Calu3 (cell line): ENCODE measurements around the gene FRMD6. TPM values are rescaled to one million over a fixed set of nuclear protein-coding genes. Genes with fewer than 3 reads are reported as not detected.

Experiments used
- BruUV-seq: library from RNA; stranded (reverse); fragments of 400-500 nt; replicated peaks from 2 replicates; lab custom pipeline; 2021; lab: Mats Ljungman, UMichigan
- CTCF ChIA-PET: fragments of 300-600 bp; sonication (Branson Sonifier 250); formaldehyde crosslinking; loops from one replicate; lab custom pipeline; 2022; ENCODE audit warnings: antibody characterized with exemption; lab: Charles Lee
- DNase-seq: peaks from one replicate; pipeline ENCODE4 v3.0.0; 2022
- H3K27ac Mint-ChIP-seq: one replicate; pipeline ENCODE4 v1.8.0; 2022; ENCODE audit warnings: mixed read lengths; ENCODE audit not compliant: unreplicated experiment
- H3K27me3 Mint-ChIP-seq: one replicate; pipeline ENCODE4 v1.8.0; 2022; ENCODE audit warnings: mixed read lengths; ENCODE audit not compliant: unreplicated experiment
- H3K36me3 Mint-ChIP-seq: one replicate; pipeline ENCODE4 v1.8.0; 2022; ENCODE audit warnings: mild to moderate bottlenecking, moderate library complexity, mixed read lengths; ENCODE audit not compliant: insufficient read depth, unreplicated experiment
- H3K4me1 Mint-ChIP-seq: one replicate; pipeline ENCODE4 v1.8.0; 2022; ENCODE audit warnings: mild to moderate bottlenecking, low read depth, mixed read lengths; ENCODE audit not compliant: unreplicated experiment
- H3K4me3 Mint-ChIP-seq: one replicate; pipeline ENCODE4 v1.8.0; 2022; ENCODE audit warnings: mild to moderate bottlenecking, low read depth, moderate library complexity, mixed read lengths; ENCODE audit not compliant: unreplicated experiment
- H3K9me3 Mint-ChIP-seq: one replicate; pipeline ENCODE4 v1.8.0; 2022; ENCODE audit warnings: low read depth, mixed read lengths; ENCODE audit not compliant: unreplicated experiment
- CTCF ChIP-seq: fragments of 200-600 bp; IDR thresholded peaks from one replicate; pipeline ENCODE4 v1.8.0; 2022; ENCODE audit warnings: antibody characterized with exemption; ENCODE audit not compliant: unreplicated experiment
- intact Hi-C: fragments of 100-400 bp; cut with micrococcal nuclease; formaldehyde crosslinking; loops from one replicate; pipeline ENCODE4 v1.10.0; 2022; ENCODE audit not compliant: unreplicated experiment
- total RNA-seq: library from RNA; stranded (reverse); gene quantifications from 2 replicates; pipeline ENCODE4 v1.2.3, GENCODE V29; 2022

Gene FRMD6
- total RNA-seq, 1 experiment from 2014 or later = 33.3 TPM

- TF ChIP-seq CTCF = no peak
- Mint-ChIP-seq H3K4me1 (peaks cover 32% of the 10 kb centered on the region), H3K36me3 (no peaks in the 10 kb centered on the region), H3K4me3 (no peak overlapping the region), H3K27ac (no peak overlapping the region), H3K9me3 (no peaks in the 10 kb centered on the region), H3K27me3 (no peaks in the 10 kb centered on the region)
- intact Hi-C loops = no loop called here
- no peak for DNase-seq
- no TSS peak for BruUV-seq
- CTCF ChIA-PET = no interaction called here
Measured at GRCh38 chr14:51610771-51611170, 40.9 kb upstream of the FRMD6 start.

- DNase-seq = no peak
- no TSS peak for BruUV-seq
- intact Hi-C loops = no loop called here
- no peak overlapping the region for H3K27ac Mint-ChIP-seq
- no peaks in the 10 kb centered on the region for H3K27me3 Mint-ChIP-seq
- no peaks in the 10 kb centered on the region for H3K9me3 Mint-ChIP-seq
- H3K4me3 Mint-ChIP-seq = no peak overlapping the region
- TF ChIP-seq CTCF = no peak
- peaks cover 49% of the 10 kb centered on the region for H3K4me1 Mint-ChIP-seq
- no peaks in the 10 kb centered on the region for H3K36me3 Mint-ChIP-seq
- CTCF ChIA-PET = no interaction called here
Measured at GRCh38 chr14:51612449-51612848, 39.3 kb upstream of the FRMD6 start.

DNA sequence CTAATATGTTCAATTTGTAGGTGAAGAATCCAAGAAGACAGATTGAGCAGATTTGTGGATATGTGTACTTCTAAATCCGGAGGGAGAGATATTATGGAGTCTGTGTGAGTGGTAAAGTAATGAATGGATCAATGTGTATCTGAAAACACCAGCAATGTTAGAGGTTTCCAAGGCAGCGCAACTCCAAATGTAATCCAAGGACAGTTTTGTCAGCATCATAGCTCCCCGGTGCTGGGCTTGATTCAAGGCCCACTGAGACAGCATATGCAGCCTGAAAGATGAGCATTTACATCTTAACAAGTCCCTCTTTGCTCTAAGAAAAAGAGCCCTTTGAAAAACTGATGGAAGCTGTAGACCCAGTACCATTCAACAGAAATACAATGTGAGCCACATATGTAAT lies 38.3 kb upstream of the FRMD6 start:
- Mint-ChIP-seq H3K9me3 (no peaks in the 10 kb centered on the region), H3K27ac (no peak overlapping the region), H3K27me3 (no peaks in the 10 kb centered on the region), H3K4me1 (peaks cover 49% of the 10 kb centered on the region), H3K4me3 (no peak overlapping the region), H3K36me3 (no peaks in the 10 kb centered on the region)
- no TSS peak for BruUV-seq
- no peak for TF ChIP-seq CTCF
- CTCF ChIA-PET = no interaction called here
- no peak for DNase-seq
- intact Hi-C loops = no loop called here

DNA sequence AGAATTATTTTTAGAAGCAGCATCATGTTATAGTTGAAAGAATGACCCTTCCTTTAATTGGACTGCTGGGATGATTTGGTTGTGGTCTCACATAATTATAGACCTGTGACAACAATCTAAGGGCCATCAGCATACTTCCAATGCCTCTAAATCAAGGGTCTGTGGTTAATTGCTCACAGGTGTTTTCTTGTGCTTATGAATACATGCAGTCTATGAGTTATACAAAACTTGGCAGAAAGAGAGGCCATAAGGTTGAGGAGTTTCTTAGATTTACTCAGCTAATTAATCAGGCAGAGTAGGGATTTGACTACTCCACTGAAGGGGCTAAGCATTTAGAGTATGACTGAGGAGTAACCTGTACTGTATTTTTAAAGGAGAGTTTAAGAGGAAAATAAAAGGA lies 37.0 kb upstream of the FRMD6 start:
- no peaks in the 10 kb centered on the region for H3K36me3 Mint-ChIP-seq
- BruUV-seq = no TSS peak
- intact Hi-C loops = no loop called here
- no peak overlapping the region for H3K4me3 Mint-ChIP-seq
- H3K4me1 Mint-ChIP-seq = peaks cover 41% of the 10 kb centered on the region
- DNase-seq = no peak
- no peak for TF ChIP-seq CTCF
- H3K27me3 Mint-ChIP-seq = no peaks in the 10 kb centered on the region
- H3K9me3 Mint-ChIP-seq = no peaks in the 10 kb centered on the region
- CTCF ChIA-PET = no interaction called here
- no peak overlapping the region for H3K27ac Mint-ChIP-seq
